Measurements from ENCODE around the gene RAC2.
A peak's percentile ranks its signal among the peaks of the same experiment; 100 is the strongest.

- 0 out of 2 replicates have a peak, but pooled peaks have one; percentile 1 for TF ChIP-seq CTCF (IDR thresholded peaks at IDR 0.05; ENCODE audit: low read length)
- no peak for TF ChIP-seq EZH2 (optimal IDR thresholded peaks at IDR 0.05; ENCODE audit: low read depth, low read length)
These were observed 39.4 kb upstream of the RAC2 start for GRCh38 chr22:37283393-37283937.

Data from MM.1S (cell line).